ENCODE data around the gene EML5. TPM values are rescaled to one million over a fixed set of nuclear protein-coding genes. Genes with fewer than 3 reads are reported as not detected.

EML5 gene
- total and polyA plus RNA-seq, 9 donors: 0.38 to 1.7 (median 0.85) TPM

DNA sequence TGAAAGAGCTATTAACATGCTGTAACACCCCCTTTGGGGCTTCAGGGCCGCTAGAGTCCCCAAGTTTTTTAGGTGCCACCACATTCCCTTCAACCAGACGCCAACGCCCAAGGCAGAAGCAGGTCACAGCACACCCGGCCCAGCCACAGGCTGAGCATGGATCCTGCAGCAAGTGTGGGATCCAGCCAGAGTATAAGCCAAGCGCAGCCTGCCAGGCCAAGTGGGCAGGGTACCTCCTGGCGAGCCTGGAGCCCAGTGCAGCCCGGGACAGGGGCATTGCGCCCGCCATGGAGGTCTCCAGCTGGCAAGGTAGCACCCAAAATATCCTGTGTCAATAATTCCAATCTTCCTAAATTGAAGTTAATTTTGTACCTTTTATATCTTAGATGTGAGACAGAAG, 55.5 kb downstream of the EML5 start:
- no peaks in the 10 kb centered on the region for H3K4me1 ChIP-seq (ENCODE audit: control insufficient read depth, insufficient read depth, low read length)
- no peak for DNase-seq
- H3K36me3 ChIP-seq (ENCODE audit: control insufficient read depth, insufficient read depth, low read length): no peaks in the 10 kb centered on the region
- H3K9me3 ChIP-seq (replicated peaks; ENCODE audit: control insufficient read depth, low read depth, low read length): no peaks in the 10 kb centered on the region
- no peak overlapping the region for H3K27ac ChIP-seq (ENCODE audit: low read length)
- 97% methylated on average over 5 of the region's 9 CpGs for WGBS (ENCODE audit: insufficient coverage)
- H3K4me3 ChIP-seq (ENCODE audit: low read length): no peak overlapping the region
- no peaks in the 10 kb centered on the region for H3K27me3 ChIP-seq (ENCODE audit: control insufficient read depth, insufficient read depth, low read length)

DNA sequence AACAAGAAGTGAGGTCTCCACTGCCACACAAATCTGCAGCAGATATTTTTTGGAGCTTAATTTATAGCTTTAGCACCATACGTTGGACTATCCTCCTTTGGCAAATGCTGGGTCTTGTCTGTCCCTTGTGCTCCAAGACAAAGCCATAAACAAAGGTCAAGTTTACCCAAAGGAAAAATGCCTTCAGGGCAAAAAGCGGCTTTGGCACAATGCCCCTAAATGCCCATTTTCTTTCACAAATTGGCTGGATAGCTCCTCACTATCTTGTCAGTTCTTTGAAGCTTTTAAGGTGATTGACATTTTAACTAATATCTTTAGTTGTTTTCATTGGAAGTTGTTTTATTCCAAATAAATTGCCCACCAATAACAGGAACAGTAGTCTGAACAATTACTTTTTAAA, 59.6 kb downstream of the EML5 start:
- 38% methylated on average over 1 of the region's 2 CpGs for WGBS (ENCODE audit: insufficient coverage)
- H3K27ac ChIP-seq (ENCODE audit: low read length): no peak overlapping the region
- no peaks in the 10 kb centered on the region for H3K27me3 ChIP-seq (ENCODE audit: control insufficient read depth, insufficient read depth, low read length)
- no peaks in the 10 kb centered on the region for H3K4me1 ChIP-seq (ENCODE audit: control insufficient read depth, insufficient read depth, low read length)
- DNase-seq: no peak
- H3K36me3 ChIP-seq (ENCODE audit: control insufficient read depth, insufficient read depth, low read length): no peaks in the 10 kb centered on the region
- H3K9me3 ChIP-seq (replicated peaks; ENCODE audit: control insufficient read depth, low read depth, low read length): no peaks in the 10 kb centered on the region
- H3K4me3 ChIP-seq (ENCODE audit: low read length): no peak overlapping the region

GRCh38 chr14:88729159-88729558, 63.6 kb downstream of the EML5 start:
- H3K36me3 ChIP-seq (ENCODE audit: control insufficient read depth, insufficient read depth, low read length): no peaks in the 10 kb centered on the region
- no peak for DNase-seq
- H3K9me3 ChIP-seq (replicated peaks; ENCODE audit: control insufficient read depth, low read depth, low read length): no peaks in the 10 kb centered on the region
- no peaks in the 10 kb centered on the region for H3K27me3 ChIP-seq (ENCODE audit: control insufficient read depth, insufficient read depth, low read length)
- H3K4me3 ChIP-seq (ENCODE audit: low read length): no peak overlapping the region
- H3K27ac ChIP-seq (ENCODE audit: low read length): no peak overlapping the region
- H3K4me1 ChIP-seq (ENCODE audit: control insufficient read depth, insufficient read depth, low read length): no peaks in the 10 kb centered on the region

DNA sequence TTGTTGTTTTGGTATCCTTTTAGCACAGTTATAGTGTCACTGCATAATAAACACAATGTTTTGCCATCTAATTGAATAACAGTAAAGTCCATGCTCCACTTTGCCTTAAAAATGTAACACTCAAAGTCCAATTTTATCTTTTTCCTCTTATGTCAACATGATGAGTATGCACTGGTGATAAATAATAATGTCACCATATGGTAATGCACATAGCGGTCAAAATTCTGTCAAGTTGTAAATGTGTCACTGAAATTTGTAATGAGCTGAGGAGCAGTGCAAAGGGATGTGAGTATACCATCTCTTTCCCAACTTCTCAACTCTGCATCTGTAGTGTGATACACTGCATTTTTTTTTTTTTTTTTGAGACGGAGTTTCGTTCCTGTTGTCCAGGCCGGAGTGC, 65.7 kb downstream of the EML5 start:
- Histone ChIP-seq H3K9me3 (replicated peaks; ENCODE audit: control insufficient read depth, low read depth, low read length) (no peaks in the 10 kb centered on the region), H3K27ac (ENCODE audit: low read length) (no peak overlapping the region), H3K36me3 (ENCODE audit: control insufficient read depth, insufficient read depth, low read length) (no peaks in the 10 kb centered on the region), H3K27me3 (ENCODE audit: control insufficient read depth, insufficient read depth, low read length) (no peaks in the 10 kb centered on the region), H3K4me1 (ENCODE audit: control insufficient read depth, insufficient read depth, low read length) (no peaks in the 10 kb centered on the region), H3K4me3 (ENCODE audit: low read length) (no peak overlapping the region)
- WGBS (ENCODE audit: insufficient coverage): no CpG with 5 or more reads among the region's 4 CpGs
- no peak for DNase-seq

DNA sequence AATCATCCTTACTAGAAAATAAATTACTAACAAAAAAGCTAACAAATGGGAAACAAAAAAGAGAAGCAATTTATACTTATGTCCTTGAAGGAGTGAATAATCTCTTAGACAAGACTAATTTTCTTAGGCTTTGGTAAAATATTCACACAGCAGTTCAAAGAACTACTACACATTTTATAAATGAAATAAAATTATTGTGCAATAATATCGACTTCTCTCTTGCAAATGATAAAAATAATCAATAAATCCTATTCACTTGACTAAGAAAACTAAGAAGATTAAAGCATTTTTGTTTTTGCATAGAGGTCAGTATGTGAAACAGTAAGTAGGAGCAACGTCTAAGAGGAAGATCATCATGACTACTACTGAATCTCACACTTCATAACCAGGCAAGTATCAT, 82.0 kb downstream of the EML5 start:
- H3K36me3 ChIP-seq (ENCODE audit: control insufficient read depth, insufficient read depth, low read length): no peaks in the 10 kb centered on the region
- no peak overlapping the region for H3K4me3 ChIP-seq (ENCODE audit: low read length)
- no peak overlapping the region for H3K27ac ChIP-seq (ENCODE audit: low read length)
- H3K27me3 ChIP-seq (ENCODE audit: control insufficient read depth, insufficient read depth, low read length): no peaks in the 10 kb centered on the region
- no peaks in the 10 kb centered on the region for H3K4me1 ChIP-seq (ENCODE audit: control insufficient read depth, insufficient read depth, low read length)
- DNase-seq: no peak
- no CpG with 5 or more reads among the region's 2 CpGs for WGBS (ENCODE audit: insufficient coverage)
- no peaks in the 10 kb centered on the region for H3K9me3 ChIP-seq (replicated peaks; ENCODE audit: control insufficient read depth, low read depth, low read length)

- no peaks in the 10 kb centered on the region for H3K4me1 ChIP-seq (ENCODE audit: control insufficient read depth, insufficient read depth, low read length)
- H3K27me3 ChIP-seq (ENCODE audit: control insufficient read depth, insufficient read depth, low read length): no peaks in the 10 kb centered on the region
- no peak for DNase-seq
- WGBS (ENCODE audit: insufficient coverage): no CpG with 5 or more reads among the region's 1 CpG
- no peaks in the 10 kb centered on the region for H3K9me3 ChIP-seq (replicated peaks; ENCODE audit: control insufficient read depth, low read depth, low read length)
- no peak overlapping the region for H3K27ac ChIP-seq (ENCODE audit: low read length)
- no peak overlapping the region for H3K4me3 ChIP-seq (ENCODE audit: low read length)
- no peaks in the 10 kb centered on the region for H3K36me3 ChIP-seq (ENCODE audit: control insufficient read depth, insufficient read depth, low read length)
These were observed 85.7 kb downstream of the EML5 start for GRCh38 chr14:88707088-88707487.

DNA sequence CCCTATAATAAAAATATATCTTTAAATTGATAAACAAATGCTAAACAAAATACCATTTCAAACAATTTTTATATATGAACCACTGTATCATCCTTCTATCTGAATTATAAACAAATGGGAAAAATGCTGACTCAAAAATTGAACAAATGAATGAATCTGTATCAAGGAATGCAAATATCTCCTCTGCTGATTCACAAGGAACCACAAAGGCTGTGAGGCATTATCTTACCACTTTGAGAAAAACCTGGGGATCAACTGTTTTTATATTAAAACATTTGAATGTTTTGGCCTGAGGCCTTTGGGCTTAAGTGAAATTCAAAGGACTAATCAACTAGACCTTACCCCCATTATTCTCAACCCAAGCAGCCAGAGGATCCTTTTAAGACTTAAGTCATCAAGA, 86.3 kb downstream of the EML5 start:
- no peak for DNase-seq
- no peaks in the 10 kb centered on the region for H3K27me3 ChIP-seq (ENCODE audit: control insufficient read depth, insufficient read depth, low read length)
- H3K27ac ChIP-seq (ENCODE audit: low read length): no peak overlapping the region
- no peaks in the 10 kb centered on the region for H3K9me3 ChIP-seq (replicated peaks; ENCODE audit: control insufficient read depth, low read depth, low read length)
- H3K4me1 ChIP-seq (ENCODE audit: control insufficient read depth, insufficient read depth, low read length): no peaks in the 10 kb centered on the region
- H3K36me3 ChIP-seq (ENCODE audit: control insufficient read depth, insufficient read depth, low read length): no peaks in the 10 kb centered on the region
- H3K4me3 ChIP-seq (ENCODE audit: low read length): no peak overlapping the region

DNA sequence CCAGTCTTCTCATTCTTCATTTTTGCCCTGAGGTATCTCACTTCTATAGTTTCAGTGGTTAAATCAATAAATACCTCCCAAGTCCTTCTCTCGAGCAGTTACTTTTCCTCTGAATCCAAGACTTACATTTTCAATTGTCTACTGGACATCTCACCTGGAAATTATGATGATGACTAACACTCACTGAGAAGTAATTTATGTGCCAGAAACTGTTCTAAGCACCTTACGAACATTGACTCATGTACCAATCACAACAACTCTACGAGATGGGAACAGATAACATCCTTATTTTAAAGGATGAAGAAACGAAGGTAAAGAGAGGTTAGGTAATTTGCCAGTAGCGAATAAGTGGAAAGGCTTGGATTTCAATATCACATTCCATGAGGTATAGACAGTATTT, 94.1 kb downstream of the EML5 start:
- no CpG with 5 or more reads among the region's 5 CpGs for WGBS (ENCODE audit: insufficient coverage)
- no peaks in the 10 kb centered on the region for H3K36me3 ChIP-seq (ENCODE audit: control insufficient read depth, insufficient read depth, low read length)
- no peak overlapping the region for H3K27ac ChIP-seq (ENCODE audit: low read length)
- no peak overlapping the region for H3K4me3 ChIP-seq (ENCODE audit: low read length)
- DNase-seq: no peak
- H3K9me3 ChIP-seq (replicated peaks; ENCODE audit: control insufficient read depth, low read depth, low read length): no peaks in the 10 kb centered on the region
- H3K27me3 ChIP-seq (ENCODE audit: control insufficient read depth, insufficient read depth, low read length): no peaks in the 10 kb centered on the region
- H3K4me1 ChIP-seq (ENCODE audit: control insufficient read depth, insufficient read depth, low read length): no peaks in the 10 kb centered on the region

DNA sequence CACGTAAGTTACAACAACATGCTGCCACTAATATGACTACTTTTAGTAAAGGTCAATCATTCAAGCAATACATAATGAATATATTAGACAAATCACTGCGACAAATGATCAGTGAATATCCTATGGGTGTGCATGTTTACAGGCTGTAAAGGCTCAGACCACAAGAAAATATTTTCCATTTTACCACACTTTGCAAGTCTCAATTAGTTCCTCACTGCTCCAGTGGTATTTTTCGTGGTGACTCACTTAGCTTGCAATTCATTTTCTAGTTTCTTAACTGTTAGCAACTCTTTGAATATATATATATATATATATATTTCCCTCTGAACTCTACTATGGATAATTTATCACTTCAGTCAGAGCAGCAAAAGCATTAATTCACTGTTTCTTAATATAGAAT, 96.9 kb downstream of the EML5 start:
- no CpG with 5 or more reads among the region's 3 CpGs for WGBS (ENCODE audit: insufficient coverage)
- no peak overlapping the region for H3K27ac ChIP-seq (ENCODE audit: low read length)
- H3K9me3 ChIP-seq (replicated peaks; ENCODE audit: control insufficient read depth, low read depth, low read length): no peaks in the 10 kb centered on the region
- DNase-seq: no peak
- H3K4me3 ChIP-seq (ENCODE audit: low read length): no peak overlapping the region
- H3K36me3 ChIP-seq (ENCODE audit: control insufficient read depth, insufficient read depth, low read length): no peaks in the 10 kb centered on the region
- no peaks in the 10 kb centered on the region for H3K4me1 ChIP-seq (ENCODE audit: control insufficient read depth, insufficient read depth, low read length)
- no peaks in the 10 kb centered on the region for H3K27me3 ChIP-seq (ENCODE audit: control insufficient read depth, insufficient read depth, low read length)

DNA sequence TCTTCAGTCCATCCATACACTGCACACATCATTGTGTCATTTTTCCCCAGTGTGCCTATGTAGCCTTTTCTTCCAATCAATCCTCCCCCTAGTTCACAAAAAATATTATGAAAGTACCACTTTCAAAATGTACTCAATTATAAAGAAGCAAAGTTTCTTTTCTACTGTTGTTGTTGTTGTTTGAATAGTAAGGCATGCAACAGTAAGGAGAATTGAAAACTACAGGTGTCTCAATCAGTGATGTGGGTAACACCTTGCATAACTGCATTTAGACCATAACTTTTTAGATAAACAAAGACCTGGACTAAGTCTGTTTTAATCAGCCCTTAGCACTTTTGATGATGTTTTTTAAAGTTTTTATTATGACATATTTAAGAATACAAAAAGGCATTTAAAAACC, 104.4 kb downstream of the EML5 start:
- H3K9me3 ChIP-seq (replicated peaks; ENCODE audit: control insufficient read depth, low read depth, low read length): no peaks in the 10 kb centered on the region
- no peaks in the 10 kb centered on the region for H3K4me1 ChIP-seq (ENCODE audit: control insufficient read depth, insufficient read depth, low read length)
- no peaks in the 10 kb centered on the region for H3K27me3 ChIP-seq (ENCODE audit: control insufficient read depth, insufficient read depth, low read length)
- H3K36me3 ChIP-seq (ENCODE audit: control insufficient read depth, insufficient read depth, low read length): no peaks in the 10 kb centered on the region
- no peak overlapping the region for H3K4me3 ChIP-seq (ENCODE audit: low read length)
- no peak overlapping the region for H3K27ac ChIP-seq (ENCODE audit: low read length)
- DNase-seq: no peak

GRCh38 chr14:88683119-88683518, 109.6 kb downstream of the EML5 start:
- DNase-seq: no peak
- H3K9me3 ChIP-seq (replicated peaks; ENCODE audit: control insufficient read depth, low read depth, low read length): no peaks in the 10 kb centered on the region
- H3K27me3 ChIP-seq (ENCODE audit: control insufficient read depth, insufficient read depth, low read length): no peaks in the 10 kb centered on the region
- no peaks in the 10 kb centered on the region for H3K4me1 ChIP-seq (ENCODE audit: control insufficient read depth, insufficient read depth, low read length)
- no peaks in the 10 kb centered on the region for H3K36me3 ChIP-seq (ENCODE audit: control insufficient read depth, insufficient read depth, low read length)
- no peak overlapping the region for H3K4me3 ChIP-seq (ENCODE audit: low read length)
- H3K27ac ChIP-seq (ENCODE audit: low read length): no peak overlapping the region
- WGBS (ENCODE audit: insufficient coverage): no CpG with 5 or more reads among the region's 2 CpGs
